BLaER1 treated with 17β-estradiol and CSF1 and Interleukin-3, amounts not matched to agents 10 nM and 100 nM (cell line): ENCODE data around the gene SYTL4.

Source experiments
- H3K27ac ChIP-seq, 11 experiments: shearing (Covaris generic); formaldehyde crosslinking; 2 replicates each; pipeline ENCODE4 v1.8.1; 2022
- H3K27me3 ChIP-seq, 11 experiments: shearing (Covaris generic); formaldehyde crosslinking; 2 replicates each; pipeline ENCODE4 v1.8.1; 2022
- H3K36me3 ChIP-seq, 11 experiments: shearing (Covaris generic); formaldehyde crosslinking; 2 replicates each; pipeline ENCODE4 v1.8.1; 2022
- H3K4me1 ChIP-seq, 10 experiments: shearing (Covaris generic); formaldehyde crosslinking; 2 replicates each; pipeline ENCODE4 v1.8.1; 2022
- H3K4me2 ChIP-seq, 11 experiments: shearing (Covaris generic); formaldehyde crosslinking; 2 replicates each; pipeline ENCODE4 v1.8.1; 2022
- H3K4me3 ChIP-seq, 10 experiments: shearing (Covaris generic); formaldehyde crosslinking; 2 replicates each; pipeline ENCODE4 v1.8.1; 2022
- H3K9ac ChIP-seq, 11 experiments: shearing (Covaris generic); formaldehyde crosslinking; 2 replicates each; pipeline ENCODE4 v1.8.1; 2022
- H3K9me3 ChIP-seq, 11 experiments: shearing (Covaris generic); formaldehyde crosslinking; replicated peaks in 1 of 11; 2 replicates each; pipeline ENCODE4 v1.8.1; 2022
- H4K20me1 ChIP-seq, 11 experiments: shearing (Covaris generic); formaldehyde crosslinking; 2 replicates each; pipeline ENCODE4 v1.8.1; 2022
- Cebpa-rat ChIP-seq, 11 experiments: shearing (Covaris generic); IDR thresholded peaks; 2 replicates each; pipeline ENCODE4 v1.8.1; 2022

SYTL4 gene

DNA sequence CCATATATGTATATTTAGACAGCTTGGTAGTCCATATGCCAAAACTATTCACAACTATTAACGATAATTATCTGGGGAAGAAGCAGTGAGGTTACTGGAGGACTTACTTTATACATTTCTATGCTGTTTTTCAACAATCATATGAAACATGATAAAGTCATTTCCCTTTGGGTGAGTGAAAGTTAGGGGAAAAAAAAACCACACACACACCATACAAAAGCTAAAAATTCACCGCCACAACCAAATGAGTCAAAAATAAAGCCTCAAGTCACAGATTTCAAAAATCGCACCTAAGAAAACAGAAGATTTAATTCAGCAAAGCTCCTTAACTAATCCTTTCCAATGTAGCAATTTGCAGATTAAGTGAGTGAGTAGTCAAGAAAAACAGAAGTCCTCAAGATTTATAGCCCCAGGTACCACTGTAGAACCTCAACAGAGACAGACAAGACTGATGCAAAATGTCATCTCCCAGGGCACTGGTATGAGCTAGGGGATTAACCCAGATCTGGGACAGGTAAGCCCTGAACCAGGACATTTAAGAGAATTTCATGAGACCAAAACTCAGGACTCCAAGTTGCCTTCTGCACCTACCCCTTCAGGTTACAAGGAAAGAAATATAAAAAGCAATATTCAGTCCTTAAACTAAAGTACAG is 35.1 kb downstream of the SYTL4 start:
- Histone ChIP-seq H3K4me2 (no peak overlapping the region), H3K4me1 (peaks cover 0 to 9% (median 0%) of the 10 kb centered on the region in 10 experiments; a peak in 4 of 20 replicates), H3K9ac (no peak overlapping the region), H3K4me3 (no peak overlapping the region), H3K9me3 (no peaks in the 10 kb centered on the region), H4K20me1 (no peaks in the 10 kb centered on the region), H3K27ac (no peak overlapping the region), H3K36me3 (no peaks in the 10 kb centered on the region), H3K27me3 (no peaks in the 10 kb centered on the region)
- TF ChIP-seq Cebpa-rat (IDR thresholded peaks at IDR 0.05), result no peak

GRCh38 chrX:100695991-100696390 is 35.9 kb downstream of the SYTL4 start:
- Histone ChIP-seq H3K4me3 (no peak overlapping the region), H3K4me2 (no peak overlapping the region), H4K20me1 (no peaks in the 10 kb centered on the region), H3K9me3 (no peaks in the 10 kb centered on the region), H3K27me3 (no peaks in the 10 kb centered on the region), H3K36me3 (no peaks in the 10 kb centered on the region), H3K9ac (no peak overlapping the region), H3K27ac (no peak overlapping the region), H3K4me1 (peaks cover 0 to 9% (median 0%) of the 10 kb centered on the region in 10 experiments; a peak in 4 of 20 replicates)
- no peak for TF ChIP-seq Cebpa-rat (IDR thresholded peaks at IDR 0.05)

GRCh38 chrX:100695302-100695701 is 36.6 kb downstream of the SYTL4 start:
- no peak for TF ChIP-seq Cebpa-rat (IDR thresholded peaks at IDR 0.05)
- H3K27ac ChIP-seq, result no peak overlapping the region
- no peaks in the 10 kb centered on the region for H3K36me3 ChIP-seq
- no peak overlapping the region for H3K4me3 ChIP-seq
- no peak overlapping the region for H3K9ac ChIP-seq
- no peaks in the 10 kb centered on the region for H3K9me3 ChIP-seq
- H3K4me2 ChIP-seq, result no peak overlapping the region
- H3K27me3 ChIP-seq, result no peaks in the 10 kb centered on the region
- peaks cover 0 to 9% (median 0%) of the 10 kb centered on the region in 10 experiments; a peak in 4 of 20 replicates for H3K4me1 ChIP-seq
- no peaks in the 10 kb centered on the region for H4K20me1 ChIP-seq

- peak overlapping the region; percentile 43 to 88 (median 78) for H3K4me2 ChIP-seq
- H3K9me3 ChIP-seq, result no peaks in the 10 kb centered on the region
- TF ChIP-seq Cebpa-rat (IDR thresholded peaks at IDR 0.05), result no peak
Observed at GRCh38 chrX:100687546-100687945, 44.4 kb downstream of the SYTL4 start.

GRCh38 chrX:100687128-100687527 is 44.8 kb downstream of the SYTL4 start:
- Histone ChIP-seq H3K9ac (peak overlapping the region in 6 of 11 experiments; percentile 0 to 69 (median 58); a peak in 10 of 22 replicates), H3K27ac (peak overlapping the region in 8 of 11 experiments; percentile 10 to 74 (median 50); a peak in 14 of 22 replicates), H3K4me3 (peak overlapping the region in 4 of 10 experiments; percentile 4 to 47 (median 31); a peak in 5 of 20 replicates), H3K4me2 (peak overlapping the region; percentile 43 to 88 (median 78)), H3K27me3 (peaks cover 0 to 10% (median 0%) of the 10 kb centered on the region in 11 experiments; a peak in 2 of 22 replicates), H3K9me3 (no peaks in the 10 kb centered on the region), H3K4me1 (peaks cover 16 to 33% (median 30%) of the 10 kb centered on the region in 10 experiments), H4K20me1 (no peaks in the 10 kb centered on the region), H3K36me3 (no peaks in the 10 kb centered on the region)
- no peak for TF ChIP-seq Cebpa-rat (IDR thresholded peaks at IDR 0.05)

More at GRCh38 chrX:100687546-100687945, 44.4 kb downstream of the SYTL4 start:
- Histone ChIP-seq H3K27me3 (peaks cover 0 to 10% (median 0%) of the 10 kb centered on the region in 11 experiments; a peak in 2 of 22 replicates), H3K4me1 (peaks cover 16 to 33% (median 30%) of the 10 kb centered on the region in 10 experiments), H3K27ac (peak overlapping the region in 8 of 11 experiments; percentile 10 to 74 (median 50); a peak in 14 of 22 replicates), H3K9ac (peak overlapping the region in 6 of 11 experiments; percentile 0 to 69 (median 58); a peak in 9 of 22 replicates), H4K20me1 (no peaks in the 10 kb centered on the region), H3K36me3 (no peaks in the 10 kb centered on the region), H3K4me3 (peak overlapping the region in 4 of 10 experiments; percentile 4 to 47 (median 31); a peak in 5 of 20 replicates)

DNA sequence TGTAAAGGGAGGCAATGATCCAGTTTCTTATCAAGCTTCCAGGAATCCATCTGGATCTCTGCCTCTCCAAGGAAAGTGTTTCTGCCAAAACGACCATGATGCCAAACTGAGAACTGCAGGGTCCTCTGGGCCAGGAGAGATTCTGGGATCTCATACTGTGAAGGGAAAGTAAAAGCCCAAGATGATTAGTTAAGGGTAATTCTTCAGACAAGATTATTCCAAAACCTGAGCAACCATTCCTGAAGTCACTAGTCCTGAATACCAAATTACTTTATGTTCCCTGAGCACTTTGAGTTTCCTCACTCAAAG is 46.0 kb downstream of the SYTL4 start:
- no peak for TF ChIP-seq Cebpa-rat (IDR thresholded peaks at IDR 0.05)
- no peaks in the 10 kb centered on the region for H3K9me3 ChIP-seq

DNA sequence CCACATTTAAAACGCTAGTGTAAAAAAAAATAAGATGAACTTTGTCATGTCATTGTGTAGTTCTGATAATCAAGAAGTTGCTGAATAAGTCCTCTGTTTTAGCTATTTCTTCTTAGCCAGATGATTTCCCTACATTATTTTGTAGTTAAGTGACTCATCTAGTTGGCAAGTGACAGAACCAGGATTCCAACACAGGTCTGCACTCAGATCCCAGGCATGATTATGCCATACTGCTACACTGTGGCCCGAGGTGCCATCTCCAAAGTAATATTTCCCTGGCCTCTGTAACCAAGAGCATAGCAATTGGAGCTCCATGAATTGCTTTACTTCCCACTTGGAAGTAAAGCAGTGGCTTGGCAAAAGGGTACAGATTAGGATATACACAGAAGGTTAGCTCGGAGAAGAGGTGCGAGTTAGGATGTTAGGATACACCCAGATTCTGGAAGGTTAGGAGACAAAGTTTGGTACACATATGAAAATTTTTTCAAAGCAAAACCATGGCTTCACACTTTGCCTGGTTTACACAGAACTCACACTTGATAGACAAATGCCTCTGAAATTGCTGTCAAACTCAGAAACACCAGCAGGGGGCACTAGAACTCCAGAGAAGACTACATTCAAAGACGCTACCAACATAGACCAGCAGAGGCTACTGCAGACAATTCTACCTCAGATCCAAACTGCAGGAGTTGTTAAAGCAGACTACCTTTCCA is 46.5 kb downstream of the SYTL4 start:
- Histone ChIP-seq H3K36me3 (no peaks in the 10 kb centered on the region), H3K4me1 (peaks cover 16 to 33% (median 30%) of the 10 kb centered on the region in 10 experiments), H3K4me2 (peak overlapping the region in 7 of 11 experiments; percentile 77 to 88 (median 84); a peak in 8 of 22 replicates), H3K27me3 (peaks cover 0 to 10% (median 0%) of the 10 kb centered on the region in 11 experiments; a peak in 2 of 22 replicates), H4K20me1 (no peaks in the 10 kb centered on the region), H3K4me3 (no peak overlapping the region), H3K9ac (no peak overlapping the region), H3K9me3 (no peaks in the 10 kb centered on the region), H3K27ac (no peak overlapping the region)
- no peak for TF ChIP-seq Cebpa-rat (IDR thresholded peaks at IDR 0.05)

More for the DNA sequence above, 46.0 kb downstream of the SYTL4 start:
- no peak overlapping the region; a peak in 2 of 22 replicates for H3K27ac ChIP-seq
- peak overlapping the region in 1 of 11 experiments; percentile 56; a peak in 1 of 22 replicates for H3K9ac ChIP-seq
- H3K27me3 ChIP-seq, result peaks cover 0 to 10% (median 0%) of the 10 kb centered on the region in 11 experiments; a peak in 2 of 22 replicates
- H4K20me1 ChIP-seq, result no peaks in the 10 kb centered on the region
- peaks cover 16 to 33% (median 30%) of the 10 kb centered on the region in 10 experiments for H3K4me1 ChIP-seq
- H3K4me3 ChIP-seq, result no peak overlapping the region
- no peaks in the 10 kb centered on the region for H3K36me3 ChIP-seq
- peak overlapping the region in 9 of 11 experiments; percentile 77 to 88 (median 82); a peak in 14 of 22 replicates for H3K4me2 ChIP-seq

GRCh38 chrX:100682939-100683338 is 49.0 kb downstream of the SYTL4 start:
- Histone ChIP-seq H3K9me3 (no peaks in the 10 kb centered on the region), H3K9ac (no peak overlapping the region), H3K27me3 (peaks cover 0 to 22% (median 0%) of the 10 kb centered on the region in 11 experiments; a peak in 3 of 22 replicates), H3K4me3 (no peak overlapping the region), H3K4me1 (peaks cover 15 to 25% (median 22%) of the 10 kb centered on the region in 10 experiments), H3K27ac (no peak overlapping the region), H3K36me3 (no peaks in the 10 kb centered on the region), H4K20me1 (no peaks in the 10 kb centered on the region), H3K4me2 (no peak overlapping the region)
- no peak for TF ChIP-seq Cebpa-rat (IDR thresholded peaks at IDR 0.05)

DNA sequence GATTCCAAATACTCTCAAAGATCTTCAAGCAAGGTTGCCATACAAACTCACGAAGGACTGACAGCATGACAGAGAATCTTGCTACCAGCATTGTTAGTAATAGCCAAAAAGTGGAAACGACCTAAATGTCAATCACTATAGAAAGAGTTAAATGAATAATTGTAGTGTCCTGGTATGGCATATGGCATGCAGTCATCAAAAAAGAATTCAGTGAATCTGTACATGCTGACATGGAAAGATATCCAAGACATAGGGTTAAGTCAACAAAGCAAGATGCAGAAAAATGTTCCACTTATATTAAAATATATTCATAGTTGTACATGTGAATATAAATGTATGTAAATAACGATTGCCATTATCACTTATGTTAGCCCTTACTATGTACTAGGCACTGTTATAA is 50.3 kb downstream of the SYTL4 start:
- H3K9me3 ChIP-seq, result no peaks in the 10 kb centered on the region
- peaks cover 0 to 23% (median 0%) of the 10 kb centered on the region in 11 experiments; a peak in 2 of 22 replicates for H3K27me3 ChIP-seq
- no peak for TF ChIP-seq Cebpa-rat (IDR thresholded peaks at IDR 0.05)
- H3K36me3 ChIP-seq, result no peaks in the 10 kb centered on the region
- peaks cover 1 to 12% (median 9%) of the 10 kb centered on the region in 10 experiments; a peak in 19 of 20 replicates for H3K4me1 ChIP-seq
- H4K20me1 ChIP-seq, result no peaks in the 10 kb centered on the region
- H3K4me2 ChIP-seq, result no peak overlapping the region
- H3K9ac ChIP-seq, result no peak overlapping the region
- H3K4me3 ChIP-seq, result no peak overlapping the region
- no peak overlapping the region for H3K27ac ChIP-seq
